Measurements from ENCODE around the gene CCNJ.
"Not testable (repeated sequence)": the region's sequence is repeated elsewhere in the genome, so short reads cannot be mapped to it uniquely, and the experiment has no call there.

Gene CCNJ, protein sequence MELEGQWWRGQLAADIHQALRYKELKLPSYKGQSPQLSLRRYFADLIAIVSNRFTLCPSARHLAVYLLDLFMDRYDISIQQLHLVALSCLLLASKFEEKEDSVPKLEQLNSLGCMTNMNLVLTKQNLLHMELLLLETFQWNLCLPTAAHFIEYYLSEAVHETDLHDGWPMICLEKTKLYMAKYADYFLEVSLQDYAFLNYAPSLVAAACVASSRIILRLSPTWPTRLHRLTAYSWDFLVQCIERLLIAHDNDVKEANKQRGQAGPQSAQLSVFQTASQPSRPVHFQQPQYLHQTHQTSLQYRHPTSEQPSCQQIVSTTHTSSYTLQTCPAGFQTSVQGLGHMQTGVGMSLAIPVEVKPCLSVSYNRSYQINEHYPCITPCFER

DNA sequence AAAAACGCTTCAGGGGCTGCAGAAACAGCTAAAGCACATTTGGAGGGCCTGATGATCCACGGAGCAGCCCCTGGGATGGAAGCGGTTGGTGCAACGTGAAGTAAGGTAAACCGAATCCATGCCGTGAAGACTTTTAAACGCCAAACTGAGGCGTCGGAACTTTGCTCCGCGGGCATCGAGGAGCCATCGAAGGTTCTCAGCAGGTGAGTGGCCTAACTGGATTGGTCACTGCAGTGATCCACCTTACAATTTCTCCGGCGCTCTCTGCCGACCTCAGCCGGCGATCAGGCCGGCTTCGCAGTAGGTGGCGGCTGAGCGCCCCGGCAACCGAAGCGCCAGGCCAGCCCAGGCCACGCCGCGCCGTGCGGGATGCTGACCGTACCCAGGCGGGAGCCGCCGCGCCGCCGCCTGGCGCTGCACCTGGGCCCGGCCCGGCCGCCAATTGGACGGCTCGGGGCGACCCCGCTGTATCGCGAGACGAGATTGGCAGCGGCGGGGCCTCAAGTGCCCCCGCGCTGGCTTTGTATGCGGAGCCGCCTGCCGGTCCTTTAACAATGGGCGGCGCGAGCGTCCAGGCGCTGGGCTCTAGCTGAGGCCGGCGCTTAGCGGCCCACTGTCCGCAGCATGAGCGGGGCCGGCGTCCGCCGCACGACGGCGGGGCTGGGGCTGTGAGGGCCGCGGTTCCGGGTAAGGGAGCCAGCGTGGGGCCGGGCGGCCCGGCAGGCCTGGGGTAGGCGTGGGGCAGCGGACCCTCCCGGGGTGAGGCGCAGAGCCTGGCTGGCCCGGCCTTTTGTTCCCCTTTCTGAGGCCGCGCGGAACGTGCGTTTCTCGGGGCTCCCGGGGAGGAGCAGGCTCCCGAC is at the start of gene CCNJ:
Gene CCNJ, plus strand, starts transcription at position 551 of the 860 bp plus-strand sequence. CDS start 811 bp downstream, outside the sequence.
- DNase-seq (ENCODE audit: low read depth), result peak; percentile 37

DNA sequence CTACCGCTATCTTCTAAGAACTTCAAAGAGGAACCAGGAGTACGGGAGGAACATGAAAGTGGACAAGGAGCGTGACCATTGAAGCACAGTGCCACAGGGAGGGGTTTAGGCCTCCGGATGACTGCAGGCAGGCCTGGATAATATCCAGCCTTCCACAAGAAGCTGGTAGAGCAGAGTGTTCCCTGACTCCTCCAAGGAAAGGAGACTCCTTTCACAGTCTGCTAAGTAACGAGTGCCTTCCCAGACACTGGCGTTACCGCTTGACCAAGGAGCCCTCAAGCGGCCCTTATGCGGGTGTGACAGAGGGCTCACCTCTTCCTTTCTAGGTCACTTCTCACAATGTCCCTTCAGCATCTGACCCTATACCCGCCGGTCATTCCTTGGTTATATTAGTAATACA is 49.0 kb upstream of the CCNJ start:
- not testable (repeated sequence) for DNase-seq (ENCODE audit: low read depth)

DNA sequence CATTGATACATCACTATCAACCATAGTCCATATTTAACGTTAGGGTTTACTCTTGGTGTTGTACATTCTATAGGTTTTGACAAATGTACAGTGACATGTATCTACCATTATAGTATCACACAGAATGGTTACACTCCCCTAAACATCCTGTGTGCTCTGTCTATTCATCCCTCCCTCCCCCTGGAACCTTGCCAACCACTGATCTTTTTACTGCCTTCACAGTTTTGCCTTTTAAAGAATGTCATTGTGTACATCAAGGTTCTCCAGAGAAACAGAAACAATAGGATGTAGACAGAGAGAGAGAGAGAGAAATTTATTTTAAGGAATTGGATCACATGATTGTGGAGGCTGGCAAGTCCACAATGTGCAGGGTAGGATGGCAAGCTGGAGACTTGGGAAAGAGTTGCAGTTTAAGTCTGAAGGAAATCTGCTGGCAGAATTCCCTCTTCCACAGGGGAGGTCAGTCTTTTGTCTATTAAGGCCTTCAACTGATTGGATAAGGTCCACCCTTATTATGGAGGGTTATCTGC is 45.1 kb upstream of the CCNJ start:
- no peak for DNase-seq (ENCODE audit: low read depth)

DNA sequence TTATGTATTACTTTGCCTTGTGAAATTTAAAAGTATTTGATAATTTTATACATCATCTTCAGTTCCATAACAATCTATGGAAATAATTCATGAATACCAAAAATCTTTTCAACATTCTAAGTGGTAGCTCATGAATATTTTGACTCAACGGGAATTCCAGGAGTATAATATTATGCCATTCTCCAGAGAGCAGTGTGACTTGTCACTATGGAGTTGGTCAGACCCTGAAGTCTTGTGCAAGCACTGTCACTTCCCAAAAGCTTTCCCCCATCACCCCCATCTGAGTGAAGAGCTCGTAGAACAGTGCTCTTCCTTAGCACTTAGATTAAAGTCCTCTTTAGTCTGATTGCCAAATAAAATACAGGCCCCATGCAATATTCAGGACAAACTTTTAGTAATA is 29.4 kb upstream of the CCNJ start:
- no peak for DNase-seq (ENCODE audit: low read depth)

DNA sequence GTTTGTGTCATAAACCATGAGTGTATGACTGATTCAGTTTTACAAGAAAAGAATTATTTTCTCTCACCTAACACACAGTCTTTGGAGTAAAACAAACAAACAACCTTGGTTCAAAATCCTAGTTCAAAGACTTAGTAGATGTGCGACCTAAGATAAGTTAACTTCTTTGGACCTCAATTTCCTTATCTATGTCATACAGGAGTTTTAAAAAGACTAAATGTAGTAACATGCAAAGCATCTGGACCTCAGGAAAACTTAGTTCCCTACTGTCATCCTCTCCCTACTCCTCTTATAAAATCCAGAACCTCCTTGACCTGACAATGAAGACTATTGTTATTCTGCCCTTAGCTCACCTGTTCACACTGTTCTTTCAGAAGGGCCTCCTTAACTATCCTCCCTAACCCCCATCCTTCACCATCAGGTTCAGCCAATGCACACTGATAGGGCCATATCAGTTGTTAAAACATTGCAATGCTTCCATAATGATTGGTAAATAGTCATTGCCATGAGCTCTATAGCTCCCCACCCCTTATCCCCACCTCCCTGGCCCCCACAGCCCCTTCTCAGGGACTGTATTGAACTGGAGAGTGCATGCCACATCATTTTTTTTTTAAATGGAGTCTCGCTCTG is 28.8 kb upstream of the CCNJ start:
- no peak for DNase-seq (ENCODE audit: low read depth)

DNA sequence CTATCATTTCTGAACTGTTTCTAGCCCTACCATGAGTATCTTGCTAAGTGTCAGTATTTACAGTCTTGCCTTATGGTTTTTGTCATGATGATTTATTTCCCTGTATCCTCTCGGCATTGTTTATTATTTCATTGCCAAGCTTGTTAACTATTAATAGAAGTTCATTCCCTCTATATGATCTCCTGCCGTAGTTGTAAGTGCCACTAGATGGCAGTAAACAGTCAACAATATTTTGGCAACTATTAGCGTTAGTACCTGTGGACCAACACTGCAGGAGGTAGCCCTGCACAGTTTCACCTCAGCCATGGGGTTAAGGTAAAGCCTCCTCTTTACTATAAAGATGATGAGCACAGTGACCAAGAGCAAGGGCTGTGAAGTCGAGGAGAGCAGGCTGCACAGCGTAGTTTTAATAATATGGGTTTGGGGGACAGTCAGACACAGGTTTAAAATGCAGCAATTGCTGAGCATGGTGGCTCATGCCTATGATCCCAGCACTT is 26.1 kb upstream of the CCNJ start:
- peak; percentile 13 for DNase-seq (ENCODE audit: low read depth)

DNA sequence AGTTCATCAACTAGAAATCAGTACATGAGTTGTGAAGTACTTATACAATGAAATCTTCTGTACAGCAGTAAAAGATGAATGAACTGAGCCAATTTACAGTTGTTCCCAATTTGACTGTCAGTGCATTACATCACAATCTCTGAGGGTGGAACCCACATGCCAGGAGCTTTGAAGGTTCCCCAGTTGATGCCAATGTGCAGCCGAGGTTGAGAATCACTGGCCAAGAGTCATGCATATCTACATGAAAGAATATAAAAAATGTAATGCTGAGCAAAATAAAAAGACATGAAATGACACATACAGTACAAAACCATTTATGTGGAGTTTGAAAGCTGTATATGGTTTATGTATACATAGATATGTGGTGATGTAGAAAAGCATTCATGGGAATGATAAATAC is 22.1 kb upstream of the CCNJ start:
- no peak for DNase-seq (ENCODE audit: low read depth)

DNA sequence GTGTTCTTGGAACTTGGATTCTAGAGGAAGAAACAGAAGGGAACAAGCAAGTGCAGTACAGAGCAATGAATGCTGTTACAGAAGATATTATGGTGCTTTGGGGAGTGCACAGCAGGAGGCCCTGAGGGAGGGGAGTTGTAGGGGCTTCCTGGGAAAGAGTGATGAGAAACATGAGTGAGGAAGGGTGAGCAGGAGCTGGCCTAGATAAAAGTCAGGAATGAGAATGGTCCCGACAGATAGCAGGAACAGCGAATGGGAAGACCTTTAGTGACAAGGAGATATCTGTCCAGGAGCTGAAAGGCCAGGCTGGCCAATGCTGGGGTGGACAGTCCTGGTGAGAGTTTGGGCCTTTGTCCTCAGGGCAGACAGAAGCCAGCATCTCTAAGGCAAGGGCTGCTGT is 20.6 kb upstream of the CCNJ start:
- DNase-seq (ENCODE audit: low read depth), result no peak

DNA sequence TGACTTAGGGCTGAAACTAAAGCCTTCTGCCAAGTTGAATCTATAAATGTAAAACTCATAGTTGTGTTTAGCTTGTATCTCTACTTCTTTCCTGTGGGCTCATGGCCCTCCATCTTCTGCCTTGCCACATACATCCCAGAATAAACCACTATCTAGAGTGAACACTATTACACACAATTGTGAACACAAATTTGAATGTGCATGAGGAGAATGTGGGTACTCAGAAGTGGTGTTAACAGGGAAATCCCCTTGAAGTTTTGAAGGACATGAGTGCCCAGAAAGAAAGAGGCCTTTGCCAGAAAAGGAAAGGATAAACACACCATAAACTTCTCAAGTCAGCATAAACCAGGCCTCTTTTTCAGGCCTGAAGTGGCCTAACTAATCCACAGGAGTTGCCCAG is 20.2 kb upstream of the CCNJ start:
- no peak for DNase-seq (ENCODE audit: low read depth)

DNA sequence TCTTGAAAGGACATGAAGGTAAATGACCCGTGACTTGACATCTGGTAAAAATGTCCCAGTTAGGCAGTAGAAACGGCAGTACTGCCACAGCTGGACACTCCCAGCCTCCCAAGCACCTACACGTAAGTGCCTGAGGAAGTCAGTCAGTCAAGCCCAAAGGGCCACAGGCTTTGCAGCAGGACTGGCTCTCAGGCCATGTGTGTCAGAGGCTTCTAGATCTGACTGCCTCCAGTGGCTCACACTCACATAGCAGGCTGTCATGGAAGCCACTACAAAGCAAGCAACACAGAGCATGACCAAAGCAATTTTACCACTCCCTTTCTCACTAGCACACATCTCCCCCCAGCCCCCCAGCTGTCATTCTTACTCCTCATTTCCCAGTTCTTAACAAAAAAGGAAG is 17.8 kb upstream of the CCNJ start:
- no peak for DNase-seq (ENCODE audit: low read depth)

DNA sequence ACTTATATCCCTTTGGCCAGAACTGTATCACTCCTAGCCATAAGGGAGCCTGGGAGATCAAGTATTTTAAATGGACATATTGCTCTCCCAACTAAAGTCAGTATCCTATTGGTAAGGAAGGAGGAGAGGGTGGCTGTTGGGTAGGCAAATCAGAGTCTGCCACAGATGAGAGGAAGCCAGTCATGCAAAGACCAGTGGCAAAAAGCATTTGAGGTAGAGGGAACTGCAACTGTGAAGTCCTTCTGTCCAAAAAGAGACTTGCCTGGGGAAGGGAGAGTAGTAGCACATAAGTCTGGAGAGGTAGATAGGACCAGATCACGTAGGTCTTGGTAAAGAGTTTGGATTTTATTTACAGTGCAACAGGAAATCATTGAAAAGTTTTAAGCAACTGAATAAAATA is 8.8 kb upstream of the CCNJ start:
- DNase-seq (ENCODE audit: low read depth), result no peak

DNA sequence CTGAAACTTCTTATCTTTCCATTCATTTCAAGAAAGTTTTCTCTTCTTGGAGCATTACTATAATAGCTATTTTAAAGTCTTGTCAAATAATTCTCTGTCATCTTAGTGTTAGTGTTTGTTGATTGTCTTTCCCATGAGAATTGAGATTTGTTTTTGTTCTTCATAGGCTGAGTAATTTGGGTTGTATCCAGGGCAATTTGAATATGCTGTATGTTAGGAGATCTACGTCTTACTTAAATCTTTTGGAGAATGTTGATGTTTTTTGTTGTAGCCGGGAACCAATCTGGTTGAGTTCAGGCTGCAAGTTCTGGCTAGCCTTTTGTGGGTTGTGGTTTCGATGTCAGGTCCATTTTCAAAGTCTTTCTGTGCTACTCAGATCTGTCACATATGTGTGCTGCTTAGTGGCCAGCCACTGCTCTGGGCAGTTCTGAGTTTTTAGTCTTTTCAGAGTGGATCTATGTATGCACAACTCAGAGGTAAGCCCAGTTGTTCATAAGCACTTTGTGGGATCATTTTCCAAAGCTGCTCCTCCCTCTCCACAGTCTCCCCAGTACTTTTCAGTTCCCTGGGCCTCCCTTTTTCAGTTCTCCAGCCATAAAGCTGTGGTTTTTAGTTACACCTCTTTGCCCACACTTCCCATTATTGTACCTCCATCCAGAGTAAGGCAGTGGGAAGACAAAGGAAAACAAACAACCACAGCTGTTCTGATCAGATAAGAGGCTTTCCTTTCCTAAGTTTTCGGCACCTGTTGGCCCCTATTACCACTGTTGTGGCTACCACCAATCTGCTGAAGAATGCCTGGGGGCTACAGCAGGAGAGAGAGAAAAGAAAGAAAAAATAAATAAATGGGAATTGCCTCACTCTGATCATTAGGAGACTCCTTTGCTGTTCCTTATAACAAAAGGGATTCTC is 4.7 kb upstream of the CCNJ start:
- DNase-seq (ENCODE audit: low read depth), result no peak

DNA sequence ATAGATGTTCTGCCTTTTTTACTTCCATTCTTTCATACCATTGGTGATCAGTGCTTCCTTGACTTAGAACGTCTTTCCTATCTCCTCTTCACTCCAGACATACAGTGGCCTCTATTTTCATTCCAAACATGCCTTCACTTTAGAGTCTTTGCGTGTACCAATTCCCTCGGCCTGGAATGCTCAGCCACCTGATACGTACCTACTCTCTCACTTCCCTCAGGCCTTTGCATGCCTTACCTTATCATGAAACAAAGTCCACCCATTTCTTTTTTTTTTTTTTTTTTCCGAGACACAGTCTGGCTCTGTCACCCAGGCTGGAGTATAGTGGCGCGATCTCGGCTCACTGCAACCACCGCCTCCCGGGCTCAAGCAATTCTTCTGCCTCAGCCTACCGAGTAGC is 2.2 kb upstream of the CCNJ start:
- DNase-seq (ENCODE audit: low read depth), result no peak

DNA sequence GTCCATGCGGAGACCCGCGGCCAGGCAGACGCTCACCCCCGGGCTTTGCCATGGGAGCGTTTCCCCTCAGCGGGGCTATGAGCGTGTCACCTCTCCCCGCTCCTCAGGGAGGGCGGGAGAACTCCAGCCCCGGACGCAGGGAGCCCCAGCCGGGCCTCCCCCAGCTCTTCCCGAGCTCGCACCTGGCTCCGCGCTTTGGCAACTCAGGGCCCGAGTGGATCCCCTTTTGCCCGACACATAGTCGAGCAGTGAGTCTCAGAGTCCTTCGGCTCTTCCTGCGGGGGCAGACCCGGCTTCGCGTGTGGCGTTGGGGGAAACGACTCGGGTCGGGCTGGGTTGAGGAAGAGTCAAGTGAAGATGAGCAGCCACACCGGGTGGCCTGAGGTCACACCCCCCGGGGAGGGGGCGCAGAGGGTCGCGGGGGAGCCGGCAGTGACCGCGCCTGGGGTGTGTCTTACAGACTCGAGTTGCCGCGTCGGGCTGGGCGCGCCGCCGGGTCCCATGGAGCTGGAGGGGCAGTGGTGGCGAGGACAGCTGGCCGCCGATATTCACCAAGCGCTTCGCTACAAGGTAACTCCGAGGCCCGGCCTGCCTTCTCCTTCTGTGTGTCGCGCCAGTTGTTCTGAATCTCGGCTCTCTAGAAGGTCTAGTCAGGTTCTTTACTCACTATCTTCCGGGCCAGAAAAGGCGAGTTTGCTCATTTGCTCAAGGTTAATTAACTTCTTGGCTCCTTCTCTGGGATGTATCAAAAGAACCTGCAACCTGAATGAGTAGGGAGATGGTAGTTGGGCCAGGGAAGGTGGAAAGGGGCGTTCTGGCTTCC is 721 bp downstream of the CCNJ start:
- DNase-seq (ENCODE audit: low read depth), result no peak

DNA sequence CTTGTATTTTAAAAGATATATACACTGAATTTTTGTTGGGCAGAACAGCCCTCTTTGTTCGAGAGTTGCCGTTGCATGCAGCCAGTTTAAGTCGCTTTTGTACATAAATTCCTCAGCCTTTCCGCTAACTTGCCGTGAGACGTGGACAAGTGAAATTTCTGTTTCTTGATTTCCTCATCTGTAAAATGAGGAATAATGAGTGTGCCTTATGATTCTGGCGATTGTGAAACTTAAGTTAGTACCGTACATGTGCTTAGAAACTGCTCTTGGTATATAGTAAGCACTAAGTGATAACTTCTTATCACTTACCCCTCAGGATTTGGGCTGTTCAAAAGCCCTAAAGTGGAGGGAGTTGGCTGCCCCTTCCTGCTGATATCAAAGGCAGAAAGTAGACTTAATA is 1.4 kb downstream of the CCNJ start:
- peak; percentile 24 for DNase-seq (ENCODE audit: low read depth)

DNA sequence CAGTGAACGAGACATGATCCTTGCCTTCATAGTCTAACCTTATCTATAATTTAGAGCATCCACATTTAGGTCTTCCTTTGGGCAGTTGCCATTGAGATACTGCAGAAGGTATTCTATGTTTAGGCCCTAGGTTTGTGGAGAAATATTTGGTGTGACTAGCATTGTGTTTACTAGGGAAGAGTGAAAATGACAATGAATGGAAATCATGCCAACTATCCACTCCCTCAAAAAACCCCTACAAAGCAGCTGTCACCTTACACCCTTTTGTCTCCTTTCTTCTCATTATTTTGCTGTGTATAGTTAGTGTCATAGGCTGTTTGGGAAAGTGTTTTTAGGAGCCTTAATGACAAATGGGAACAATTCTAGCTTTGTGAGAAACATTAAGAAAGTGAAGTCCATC is 3.2 kb downstream of the CCNJ start:
- no peak for DNase-seq (ENCODE audit: low read depth)

DNA sequence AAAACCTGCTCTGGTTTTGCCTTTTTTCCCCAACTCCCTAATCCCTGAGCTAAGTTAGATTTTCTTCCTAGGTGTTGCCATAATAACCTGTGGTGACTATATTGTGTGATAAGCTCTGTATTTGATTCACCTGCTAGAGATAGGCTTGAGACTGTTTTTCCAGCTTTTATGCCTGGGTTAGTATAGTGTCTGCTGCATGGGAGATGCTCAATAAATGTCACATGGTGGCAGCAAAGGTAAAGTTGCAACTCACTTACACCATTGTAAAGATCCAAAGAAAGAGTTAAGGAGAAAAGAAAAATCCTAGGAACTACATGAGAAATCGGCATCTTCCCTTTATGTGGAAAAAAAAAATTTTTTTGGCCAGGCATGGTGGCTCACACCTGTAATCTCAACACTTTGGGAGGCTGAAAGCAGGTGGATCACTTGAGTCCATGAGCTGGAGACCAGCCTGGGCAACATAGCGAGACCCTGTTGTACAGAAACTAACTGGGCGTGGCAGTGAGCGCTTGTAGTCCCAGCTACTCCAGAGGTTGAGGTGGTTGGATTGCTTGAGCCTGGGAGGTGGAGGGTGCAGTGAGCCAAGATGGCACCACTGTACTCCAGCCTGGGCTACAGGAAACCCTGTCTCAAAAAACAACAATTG is 3.7 kb downstream of the CCNJ start:
- DNase-seq (ENCODE audit: low read depth), result no peak

DNA sequence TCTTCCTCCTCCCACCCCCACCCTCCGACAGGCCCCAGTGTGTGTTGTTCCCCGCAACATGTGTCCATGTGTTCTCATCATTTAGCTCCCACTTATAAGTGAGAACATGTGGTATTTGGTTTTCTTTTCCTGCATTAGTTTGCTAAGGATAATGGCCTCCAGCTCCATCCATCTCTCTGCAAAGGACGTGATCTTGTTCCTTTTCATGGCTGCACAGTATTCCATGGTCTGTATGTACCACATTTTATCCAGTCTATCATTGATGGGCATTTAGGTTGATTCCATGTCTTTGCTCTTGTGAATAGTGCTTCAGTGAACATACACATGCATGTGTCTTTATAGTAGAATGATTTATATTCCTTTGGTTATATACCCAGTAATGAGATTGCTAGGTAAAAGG is 4.5 kb downstream of the CCNJ start:
- not testable (repeated sequence) for DNase-seq (ENCODE audit: low read depth)

DNA sequence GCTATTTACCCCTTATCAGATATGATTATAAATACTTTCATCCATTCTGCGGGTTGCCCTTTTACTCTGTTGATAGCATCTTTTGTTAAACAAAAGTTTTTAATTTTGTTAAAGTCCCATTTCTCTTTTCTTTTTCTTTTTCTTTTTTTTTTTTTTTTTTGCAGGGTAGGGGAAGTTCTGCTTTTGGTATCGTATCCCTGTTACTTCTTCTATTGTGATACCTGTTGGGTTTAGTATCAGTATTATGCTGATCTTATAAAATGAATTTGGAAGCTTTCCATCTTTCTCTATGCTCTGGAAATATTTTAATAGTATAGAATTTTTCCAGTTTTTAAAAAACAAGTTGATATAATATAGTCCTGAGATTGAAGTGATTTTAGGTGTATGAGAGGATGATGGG is 6.0 kb downstream of the CCNJ start:
- no peak for DNase-seq (ENCODE audit: low read depth)

DNA sequence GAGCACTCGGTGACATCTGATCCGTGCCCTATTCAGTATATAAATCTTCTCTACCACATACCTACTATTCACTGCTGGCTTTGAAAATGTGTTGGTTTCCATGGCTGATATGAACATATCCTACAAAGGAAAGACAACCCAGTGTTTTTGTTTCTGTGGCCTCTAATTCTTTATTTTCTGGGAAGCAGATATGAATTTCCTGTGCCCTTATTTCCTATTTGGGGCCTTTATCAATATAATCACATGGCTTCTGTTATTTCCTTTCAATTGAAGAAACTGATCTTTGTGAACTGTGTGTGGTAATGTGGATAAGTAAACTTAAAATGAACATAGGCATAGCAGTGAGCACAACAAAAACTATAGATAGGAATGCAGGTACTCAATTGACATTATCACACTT is 10.6 kb downstream of the CCNJ start:
- no peak for DNase-seq (ENCODE audit: low read depth)

Data from non-pigmented ciliary epithelial cell (primary cell).